Mesendoderm (in vitro differentiated cells): ENCODE results near the gene TRIML2. TPM values are rescaled to one million over a fixed set of nuclear protein-coding genes. Genes with fewer than 3 reads are reported as not detected.

Experiments
- small RNA-seq: library from polyadenylated mRNA; stranded (forward); fragments of <200 nt; extraction: miRNeasy Mini kit (QIAGEN cat#:217004); gene quantifications from one replicate; pipeline ENCODE3, GENCODE V24; 2013; ENCODE audit not compliant: insufficient read depth

TRIML2 gene

Small RNA genes lying within 50 kb of the gene (small RNA-seq; reads per million reads assigned to genes)
- not detected for gene RNU6-173P
